GM12892 (cell line): ENCODE measurements around the gene IFNA10.
"Not testable (repeated sequence)": the region's sequence is repeated elsewhere in the genome, so short reads cannot be mapped to it uniquely, and the experiment has no call there.

Experiments
- DNase-seq: peaks from one replicate; pipeline ENCODE4 v3.0.0; 2011; ENCODE audit not compliant: insufficient read length
- FAIRE-seq: peaks from 2 replicates; lab custom pipeline; 2011; peaks lifted over from hg19 to GRCh38; lab: Jason Lieb, UNC
- POLR2A ChIP-seq: IDR thresholded peaks from 2 replicates; pipeline ENCODE4 v1.6.1; 2011; ENCODE audit warnings: low read depth, low read length, control low read depth
- POLR2AphosphoS5 ChIP-seq: IDR thresholded peaks from 2 replicates; pipeline ENCODE4 v1.6.1; 2011; ENCODE audit warnings: low read depth, low read length, control low read depth
- TAF1 ChIP-seq: IDR thresholded peaks from 2 replicates; pipeline ENCODE4 v1.6.1; 2011; ENCODE audit warnings: low read depth, mild to moderate bottlenecking, control low read depth, low read length, borderline replicate concordance

Gene IFNA10

DNA sequence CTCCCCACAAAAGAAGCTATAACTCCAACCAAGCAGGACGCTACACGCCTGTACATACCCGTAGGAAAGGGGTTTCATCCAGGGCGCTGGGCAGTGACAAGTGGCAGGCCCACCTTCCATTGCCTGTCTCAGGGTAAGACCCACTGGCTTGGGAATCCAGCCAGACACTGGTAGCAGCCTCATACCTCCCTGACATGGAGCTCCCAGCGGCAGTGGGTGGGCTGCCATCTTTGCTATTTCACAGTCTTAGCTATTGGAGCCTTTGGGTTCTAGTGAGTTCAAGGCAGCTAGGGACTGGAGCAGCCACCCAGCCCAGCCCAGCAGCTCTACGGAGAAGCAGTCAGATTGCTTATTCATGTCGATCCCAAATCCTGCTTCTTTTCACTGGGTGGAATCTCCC lies 3.4 kb upstream of the IFNA10 start:
- no peak for FAIRE-seq
- no peak for TF ChIP-seq POLR2AphosphoS5
- TF ChIP-seq TAF1: no peak
- no peak for TF ChIP-seq POLR2A
- no peak for DNase-seq

DNA sequence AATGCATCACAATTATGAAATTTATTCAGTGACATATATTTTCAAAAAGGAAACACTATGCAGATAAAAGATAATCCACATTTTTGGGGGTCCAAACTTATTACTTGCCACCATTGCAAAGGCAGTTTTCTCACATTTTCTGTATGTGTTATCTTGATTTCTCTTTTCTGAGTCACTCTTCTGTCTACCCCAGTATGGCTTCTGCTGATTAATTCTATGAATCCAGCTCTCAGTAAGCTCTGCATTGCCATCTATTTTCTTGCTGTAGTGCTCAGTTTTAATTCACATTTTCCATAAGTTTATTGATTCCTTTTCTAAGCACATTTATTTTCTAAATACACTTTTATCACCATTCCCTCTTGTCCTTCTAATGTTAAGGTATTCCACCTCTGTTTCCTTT lies 1.7 kb downstream of the IFNA10 start:
- FAIRE-seq: no peak

DNA sequence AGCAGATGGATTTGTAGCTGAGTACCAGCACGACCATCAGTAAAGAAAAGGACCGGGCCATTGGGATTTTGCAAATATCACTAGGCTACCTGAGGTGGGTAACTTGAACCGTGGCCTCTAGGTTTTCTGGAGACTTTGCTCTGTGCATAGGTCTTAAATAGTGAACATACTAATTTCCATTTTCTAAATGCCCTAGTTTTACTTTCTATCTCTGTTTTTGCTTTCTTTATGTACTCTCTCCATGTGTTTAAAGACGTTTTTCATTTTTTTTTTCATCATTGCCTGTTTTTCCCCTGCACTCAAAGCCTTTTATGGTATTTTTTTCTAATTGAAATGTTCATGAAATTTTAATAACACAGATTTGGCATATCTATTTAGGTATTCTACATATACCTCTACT lies 4.8 kb downstream of the IFNA10 start, which contains the start of gene IFNA7:
Gene IFNA7, minus strand, starts transcription at position 101 of the 400 bp plus-strand sequence. Its CDS starts 40 bp downstream, at position 61.
- DNase-seq, FAIRE-seq: not testable (repeated sequence)

More for the DNA sequence above, 1.7 kb downstream of the IFNA10 start:
- TF ChIP-seq POLR2AphosphoS5: no peak
- TF ChIP-seq POLR2A: no peak
- no peak for TF ChIP-seq TAF1
- no peak for DNase-seq

DNA sequence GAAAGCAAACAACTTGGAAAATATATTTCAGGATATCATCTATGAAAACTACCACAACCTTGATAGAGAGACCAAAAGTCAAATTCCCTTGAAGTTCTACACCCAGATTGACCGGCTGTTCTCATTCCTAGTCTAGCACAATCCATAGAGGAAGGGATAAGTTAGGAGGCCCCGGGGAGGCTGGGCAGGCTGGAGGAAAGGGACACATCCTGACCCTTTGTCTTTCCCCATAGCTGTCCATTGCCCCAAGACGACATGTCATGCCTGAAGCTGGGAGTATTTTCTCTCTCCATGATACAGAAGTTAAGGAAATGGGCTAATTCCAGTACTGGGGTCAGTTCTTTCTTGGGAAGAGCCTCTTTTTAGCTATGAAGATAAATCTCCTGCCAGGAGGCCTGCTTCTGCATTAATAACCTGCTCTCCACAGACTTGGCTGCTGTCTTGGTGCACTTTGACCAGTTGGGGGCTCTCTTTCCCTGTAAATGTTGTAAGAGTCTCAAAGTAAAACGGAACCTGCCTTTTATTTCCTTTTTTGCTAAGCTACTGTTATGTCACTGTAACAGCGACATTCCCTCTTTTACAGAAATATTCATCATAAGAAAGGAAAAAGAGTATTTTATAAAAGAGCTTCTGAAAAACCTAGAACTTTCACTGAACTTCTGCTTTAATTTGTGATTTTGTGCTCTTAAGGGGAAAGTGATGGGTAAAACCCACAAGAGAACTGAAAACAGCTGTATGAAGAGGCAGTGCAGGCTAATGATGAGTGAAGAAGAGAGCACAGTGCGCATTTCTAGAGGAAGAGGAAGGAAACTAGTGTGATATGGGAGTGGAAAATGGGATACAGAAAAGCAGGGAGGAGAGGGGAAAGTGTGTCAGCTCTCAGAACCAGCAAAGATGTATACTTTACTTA lies 11.8 kb downstream of the IFNA10 start:
- DNase-seq: not testable (repeated sequence)
- FAIRE-seq: peak; percentile 70

DNA sequence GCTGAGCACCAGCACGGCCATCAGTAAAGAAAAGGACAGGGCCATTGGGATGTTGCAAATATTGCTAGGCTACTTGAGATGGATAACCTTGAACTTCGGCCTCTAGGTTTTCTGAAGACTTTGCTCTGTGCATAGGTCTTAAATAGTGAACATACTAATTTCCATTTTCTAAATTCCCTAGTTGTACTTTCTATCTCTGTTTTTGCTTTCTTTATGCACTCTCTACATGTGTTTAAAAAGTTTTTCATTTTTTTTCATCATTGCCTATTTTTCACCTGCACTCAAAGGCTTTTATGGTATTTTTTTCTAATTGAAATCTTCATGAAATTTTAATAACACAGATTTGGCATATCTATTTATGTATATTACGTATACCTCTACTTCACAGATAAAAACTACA lies 19.5 kb downstream of the IFNA10 start, which contains the start of gene IFNA4:
Gene IFNA4, minus strand, starts transcription at position 101 of the 400 bp plus-strand sequence. Its CDS starts 56 bp downstream, at position 45.
- DNase-seq, FAIRE-seq: not testable (repeated sequence)

DNA sequence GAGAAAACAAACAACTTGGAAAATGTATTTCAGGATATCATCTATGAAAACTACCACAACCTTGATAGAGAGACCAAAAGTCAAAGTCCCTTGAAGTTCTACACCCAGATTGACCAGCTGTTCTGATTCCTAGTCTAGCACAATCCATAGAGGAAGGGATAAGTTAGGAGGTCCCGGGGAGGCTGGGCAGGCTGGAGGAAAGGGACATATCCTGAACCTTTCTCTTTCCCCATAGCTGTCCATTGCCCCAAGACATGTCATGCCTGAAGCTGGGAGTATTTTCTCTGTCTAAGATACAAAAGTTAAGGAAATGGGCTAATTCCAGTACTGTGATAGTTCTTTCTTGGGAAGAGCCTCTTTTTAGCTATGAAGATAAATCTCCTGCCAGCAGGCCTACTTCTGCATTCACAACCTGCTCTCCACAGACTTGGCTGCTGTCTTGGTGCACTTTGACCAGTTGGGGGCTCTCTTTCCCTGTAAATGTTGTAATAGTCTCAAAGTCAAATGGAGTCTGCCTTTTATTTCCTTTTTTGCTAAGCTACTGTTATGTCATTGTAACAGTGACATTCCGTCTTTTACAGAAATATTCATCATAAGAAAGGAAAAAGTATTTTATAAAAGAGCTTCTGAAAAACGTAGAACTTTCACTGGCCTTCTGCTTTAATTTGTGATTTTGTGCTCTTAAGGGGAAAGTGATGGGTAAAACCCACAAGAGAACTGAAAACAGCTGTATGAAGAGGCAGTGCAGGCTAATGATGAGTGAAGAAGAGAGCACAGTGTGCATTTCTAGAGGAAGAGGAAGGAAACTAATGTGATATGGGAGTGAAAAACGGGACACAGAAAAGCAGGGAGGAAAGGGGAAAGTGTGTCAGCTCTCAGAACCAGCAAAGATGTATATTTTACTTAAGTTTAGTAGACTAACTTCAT lies 23.9 kb downstream of the IFNA10 start:
- peak; percentile 48 for FAIRE-seq
- not testable (repeated sequence) for DNase-seq

DNA sequence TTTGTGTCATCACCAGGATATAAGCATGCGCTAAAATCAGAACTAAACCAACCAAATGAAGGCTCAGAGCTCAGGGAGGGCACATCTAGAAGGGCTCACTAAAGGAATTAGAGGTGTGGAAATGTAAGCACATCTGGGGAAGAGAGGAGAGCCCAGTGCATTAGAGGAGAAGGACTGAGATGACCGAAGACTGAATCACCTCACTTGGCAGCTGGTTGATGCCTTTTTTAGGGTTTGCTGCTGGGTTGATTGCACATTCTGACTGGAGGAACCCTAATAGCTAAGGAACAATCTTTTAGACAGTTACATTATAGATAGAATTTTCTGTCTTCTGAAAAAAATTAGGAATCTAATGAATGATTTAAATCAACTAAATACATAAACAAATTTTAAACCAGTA lies 32.3 kb downstream of the IFNA10 start:
- no peak for DNase-seq
- TF ChIP-seq POLR2A (no peak), POLR2AphosphoS5 (no peak), TAF1 (no peak)
- FAIRE-seq: no peak

DNA sequence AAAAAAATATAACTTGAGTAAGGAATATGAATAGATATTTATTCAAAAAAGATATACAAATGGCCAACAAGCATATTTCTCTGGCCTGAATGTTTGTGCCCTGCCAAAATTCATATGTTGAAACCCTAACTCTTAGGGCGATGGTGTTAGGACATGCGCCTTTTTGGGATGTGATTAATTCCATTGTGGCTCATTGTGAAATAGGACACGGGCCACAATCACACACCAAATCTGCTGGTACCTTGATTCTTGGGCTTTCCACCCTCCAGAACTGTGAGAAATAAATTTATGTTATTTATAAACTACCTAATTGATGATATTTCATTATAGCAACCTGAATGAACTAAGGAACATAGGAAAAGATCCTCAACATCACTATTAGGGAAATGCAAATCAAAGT lies 34.8 kb downstream of the IFNA10 start:
- TF ChIP-seq POLR2AphosphoS5 (no peak), POLR2A (no peak), TAF1 (no peak)
- DNase-seq (no peak), FAIRE-seq (no peak)

DNA sequence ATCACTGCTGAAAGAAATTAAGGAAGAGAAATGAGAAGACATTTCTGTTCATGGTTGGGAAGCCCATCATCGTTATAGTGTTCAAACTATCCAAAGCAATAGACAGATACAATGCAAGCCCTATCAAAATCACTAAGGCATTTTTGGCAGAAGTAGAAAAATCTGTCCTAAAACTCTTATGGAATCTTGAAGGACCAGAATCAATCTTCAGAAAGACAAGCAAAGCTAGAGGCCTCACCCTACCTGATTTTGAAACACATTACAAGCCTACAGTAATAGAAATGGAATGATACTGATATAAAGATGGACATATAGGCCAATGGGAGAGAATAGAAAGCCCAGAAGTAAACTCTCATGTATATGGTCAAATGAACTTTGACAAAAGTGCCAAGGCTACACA lies 35.6 kb downstream of the IFNA10 start:
- TF ChIP-seq POLR2AphosphoS5 (no peak), TAF1 (no peak), POLR2A (no peak)
- no peak for FAIRE-seq
- DNase-seq: no peak

DNA sequence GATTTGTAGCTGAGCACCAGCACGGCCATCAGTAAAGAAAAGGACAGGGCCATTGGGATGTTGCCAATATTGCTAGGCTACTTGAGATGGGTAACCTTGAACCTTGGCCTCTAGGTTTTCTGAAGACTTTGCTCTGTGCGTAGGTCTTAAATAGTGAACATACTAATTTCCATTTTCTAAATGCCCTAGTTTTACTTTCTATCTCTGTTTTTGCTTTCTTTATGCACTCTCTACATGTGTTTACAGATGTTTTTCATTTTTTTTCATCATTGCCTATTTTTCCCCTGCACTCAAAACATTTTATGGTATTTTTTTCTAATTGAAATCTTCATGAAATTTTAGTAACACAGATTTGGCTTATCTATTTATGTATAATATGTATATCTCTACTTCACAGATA lies 40.4 kb downstream of the IFNA10 start, which contains the start of gene IFNA21:
Gene IFNA21, minus strand, starts transcription at position 101 of the 400 bp plus-strand sequence. Its CDS starts 48 bp downstream, at position 53.
- DNase-seq, FAIRE-seq: not testable (repeated sequence)

DNA sequence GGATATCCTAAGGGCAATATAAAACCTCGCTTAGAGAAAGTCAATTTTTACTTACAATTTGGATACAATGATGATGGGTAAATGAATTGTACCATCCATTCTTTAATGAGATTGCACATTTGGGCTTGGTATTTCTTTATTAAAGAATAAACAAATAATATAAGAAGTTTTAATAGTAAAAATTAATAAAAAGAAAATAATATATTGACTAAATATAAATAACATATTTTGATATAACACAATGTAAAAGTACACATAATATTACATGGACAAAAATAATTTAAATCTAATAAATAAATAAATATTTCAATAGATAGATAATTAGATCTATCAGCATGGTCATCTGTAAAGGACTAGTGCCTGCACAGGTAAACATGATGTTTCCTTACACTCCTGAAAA lies 41.4 kb downstream of the IFNA10 start:
- TF ChIP-seq POLR2AphosphoS5: no peak
- TF ChIP-seq TAF1: no peak
- TF ChIP-seq POLR2A: no peak
- DNase-seq (no peak), FAIRE-seq (no peak)

DNA sequence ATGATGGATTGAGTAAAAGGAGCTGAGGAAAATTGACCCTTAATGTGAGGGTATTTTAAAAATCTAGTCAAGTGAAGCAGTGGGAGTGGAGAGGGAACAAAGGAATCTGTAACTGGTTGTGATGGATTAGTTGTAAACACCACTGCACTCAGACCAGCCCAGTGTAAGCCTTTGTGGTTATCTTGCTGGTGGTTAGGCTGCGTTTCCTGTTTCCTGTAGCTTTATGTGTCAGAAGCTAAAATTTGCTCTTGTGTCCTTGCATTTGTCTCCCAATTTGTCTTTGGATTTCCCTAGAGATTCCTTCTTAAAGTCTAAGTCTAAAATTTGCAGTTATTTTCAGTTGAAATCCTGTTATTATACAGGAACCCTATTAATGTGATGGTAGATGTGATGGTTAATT lies 46.8 kb downstream of the IFNA10 start:
- FAIRE-seq (peak; percentile 88), DNase-seq (no peak)
- TF ChIP-seq POLR2AphosphoS5 (no peak), TAF1 (no peak), POLR2A (no peak)
